Adrenal gland (tissue), 12 donors: Measurements from ENCODE around the gene CMIP. TPM values are rescaled to one million over a fixed set of nuclear protein-coding genes. Genes with fewer than 3 reads are reported as not detected.

Source experiments
- DNase-seq, 7 donors: peaks; one replicate each; pipeline ENCODE4 v3.0.0-alpha.2; 2019 to 2020
- H3K27ac ChIP-seq, 5 donors: fragments of 200-600 bp; sonication (generic) in 4 of 5; 1 replicate in 3 of 5; 2 replicates in 2 of 5; pipeline versions ENCODE4 v1.5.1 to v1.8.0; 2016 to 2020; ENCODE audit warnings: mild to moderate bottlenecking in 1 of 5
- H3K27me3 ChIP-seq: fragments of 200-600 bp; 2 replicates; pipeline ENCODE4 v1.8.0; 2021
- H3K36me3 ChIP-seq, 2 donors: fragments of 200-600 bp; replicated peaks in 1 of 2; 1 replicate in 1 of 2; 2 replicates in 1 of 2; pipeline versions ENCODE4 v1.5.1 to v1.8.0; 2018 to 2022
- H3K4me1 ChIP-seq, 2 donors: fragments of 200-600 bp; replicated peaks in 1 of 2; 1 replicate in 1 of 2; 2 replicates in 1 of 2; pipeline versions ENCODE4 v1.5.1 to v1.8.0; 2018 to 2021
- H3K4me3 ChIP-seq, 4 donors: fragments of 200-600 bp; sonication (generic) in 3 of 4; one replicate each; pipeline ENCODE4 v1.5.1; 2016 to 2018
- H3K9me3 ChIP-seq, 3 donors: fragments of 200-600 bp; sonication (generic) in 1 of 3; replicated peaks in 1 of 3; 1 replicate in 2 of 3; 2 replicates in 1 of 3; pipeline versions ENCODE4 v1.5.1 to v1.8.0; 2016 to 2021
- CTCF ChIP-seq, 6 experiments: fragments of 450-650 bp in 4 of 6; fragments of 200-600 bp in 2 of 6; sonication (generic) in 1 of 6; IDR thresholded peaks; 1 replicate in 5 of 6; 2 replicates in 1 of 6; pipeline versions ENCODE4 v1.5.1 to v1.8.0; 2016 to 2021; ENCODE audit warnings: antibody characterized with exemption in 6 of 6, mild to moderate bottlenecking in 2 of 6, moderate library complexity in 1 of 6
- POLR2A ChIP-seq, 2 donors: fragments of 450-650 bp; IDR thresholded peaks; one replicate each; pipeline ENCODE4 v1.6.1; 2017; ENCODE audit warnings: antibody characterized with exemption in 2 of 2, mild to moderate bottlenecking in 2 of 2, moderate library complexity in 1 of 2
- WGBS, 4 donors: extraction: QIAGEN DNeasy Blood & Tissue Kit in 2 of 4; methylation state at CpG; one replicate each; pipeline versions ENCODE4 v1.1.5 to v1.1.7; 2013 to 2017; 5-methylcytosine and 5-hydroxymethylcytosine counted together
- intact Hi-C, 2 donors: fragments of 100-400 bp; cut with DNase I; formaldehyde crosslinking; loops; one replicate each; pipeline versions ENCODE4 v1.14.1 to v1.15.0; 2022 to 2023
- polyA plus RNA-seq, 3 donors: library from polyadenylated mRNA; stranded (reverse); fragments of 200-250 nt in 2 of 3; fragments of 350-450 nt in 1 of 3; fragmentation: Illumina TruSeq in 1 of 3; extraction: RNeasy Lipid Tissue Mini Kit (QIAGEN cat#74804) in 1 of 3; gene quantifications; one replicate each; pipeline ENCODE4 v1.2.3, GENCODE V29; 2013 to 2014
- total RNA-seq, 9 donors: library from RNA; depleted of rRNA in 4 of 9; stranded (reverse); fragments of >200 nt in 4 of 9; fragments of 120-200 nt in 1 of 9; fragmentation: NEBNext Ultra II Directional in 1 of 9; extraction: Animal tissue kit (Norgen Biotek cat#: 25700) in 1 of 9; gene quantifications; one replicate each; pipeline versions ENCODE4 v1.1.0 to v1.2.4, GENCODE V29; 2013 to 2023
- donor health status: healthy with polysubstance abuse.
- donor health status: Bipolar disorder and iron deficiency.
- donor health status: DM: yes; HTN: yes; CAD: no.
- donor health status: DM: no; HTN: no; CAD: no.
- donor health status: DM: no; HTN: no; CAD: no.
- donor health status: DM: yes; HTN: yes; CAD: no.

The CMIP gene
- total and polyA plus RNA-seq, 12 donors: 8.1 to 87.9 (median 42.5) TPM

- intact Hi-C loops: no loop called here
- WGBS, 4 donors: 90 to 97% (median 96%) methylated on average over 5 of the region's 5 CpGs
These were observed 19.7 kb downstream of the CMIP start for GRCh38 chr16:81464279-81464678.

GRCh38 chr16:81465375-81465943 lies 20.9 kb downstream of the CMIP start:
- Histone ChIP-seq H3K4me1 (peaks cover 32 to 71% of the 10 kb centered on the region in 2 donors), H3K36me3 (no peaks in the 10 kb centered on the region), H3K27me3 (no peaks in the 10 kb centered on the region), H3K27ac (peak overlapping the region in 2 of 5 donors; percentile 52 to 67), H3K4me3 (no peak overlapping the region), H3K9me3 (no peaks in the 10 kb centered on the region)
- TF ChIP-seq POLR2A (IDR thresholded peaks at IDR 0.05) (no peak), CTCF (IDR thresholded peaks at IDR 0.05) (no peak)
- DNase-seq: peak in 5 of 7 donors; percentile 57 to 76 (median 73)
- 56 to 68% (median 57%) methylated on average over 18 of the region's 18 CpGs for WGBS, 4 donors
- intact Hi-C loops: no loop called here

More at GRCh38 chr16:81464279-81464678, 19.7 kb downstream of the CMIP start:
- H3K27me3 ChIP-seq: no peaks in the 10 kb centered on the region
- no peak for DNase-seq
- peaks cover 20 to 67% of the 10 kb centered on the region in 2 donors for H3K4me1 ChIP-seq
- H3K4me3 ChIP-seq: no peak overlapping the region
- no peak overlapping the region for H3K27ac ChIP-seq
- TF ChIP-seq POLR2A (IDR thresholded peaks at IDR 0.05): no peak
- H3K36me3 ChIP-seq: no peaks in the 10 kb centered on the region
- H3K9me3 ChIP-seq: no peaks in the 10 kb centered on the region

GRCh38 chr16:81466356-81466980 lies 21.9 kb downstream of the CMIP start:
- H3K4me3 ChIP-seq: no peak overlapping the region
- H3K36me3 ChIP-seq: peaks cover 0 to 5% of the 10 kb centered on the region in 2 donors
- peak overlapping the region in 2 of 5 donors; percentile 40 to 52 for H3K27ac ChIP-seq
- intact Hi-C loops: no loop called here
- no peak for DNase-seq
- peaks cover 35 to 71% of the 10 kb centered on the region in 2 donors for H3K4me1 ChIP-seq
- 45 to 59% (median 58%) methylated on average over 7 of the region's 7 CpGs for WGBS, 4 donors
- no peaks in the 10 kb centered on the region for H3K27me3 ChIP-seq
- TF ChIP-seq POLR2A (IDR thresholded peaks at IDR 0.05) (no peak), CTCF (IDR thresholded peaks at IDR 0.05) (no peak)
- no peaks in the 10 kb centered on the region for H3K9me3 ChIP-seq

- Histone ChIP-seq H3K9me3 (no peaks in the 10 kb centered on the region), H3K27me3 (no peaks in the 10 kb centered on the region), H3K36me3 (peaks cover 0 to 10% of the 10 kb centered on the region in 2 donors), H3K27ac (no peak overlapping the region), H3K4me3 (no peak overlapping the region), H3K4me1 (peaks cover 34 to 72% of the 10 kb centered on the region in 2 donors)
- intact Hi-C loops: no loop called here
- TF ChIP-seq POLR2A (IDR thresholded peaks at IDR 0.05) (no peak), CTCF (IDR thresholded peaks at IDR 0.05) (no peak)
- 88 to 97% (median 94%) methylated on average over 10 to 11 of the region's 11 CpGs for WGBS, 4 donors
- DNase-seq: no peak
These were observed 22.5 kb downstream of the CMIP start for GRCh38 chr16:81467072-81467471.
